HepG2 (cell line): ENCODE data around the gene SEBOX.

Experiments
- CBX1 ChIP-seq: IDR thresholded peaks from one replicate; pipeline ENCODE4 v1.6.1; 2016; ENCODE audit warnings: antibody characterized with exemption, low read depth
- CREM ChIP-seq, 2 experiments: sonication (generic) in 1 of 2; formaldehyde crosslinking in 1 of 2; IDR thresholded peaks; 2 replicates each; pipeline versions ENCODE4 v1.4.0 to v1.6.1; 2016 to 2020; ENCODE audit warnings: antibody characterized with exemption in 1 of 2, mild to moderate bottlenecking in 1 of 2, missing genetic modification reagents in 1 of 2
- CTCF ChIP-seq: sonication (generic); formaldehyde crosslinking; IDR thresholded peaks from 2 replicates; pipeline ENCODE4 v1.5.0; 2020; ENCODE audit warnings: mild to moderate bottlenecking, missing genetic modification reagents, moderate library complexity
- EP300 ChIP-seq, 3 experiments: sonication (generic) in 1 of 3; formaldehyde crosslinking in 1 of 3; IDR thresholded peaks; 2 replicates each; pipeline versions ENCODE4 v1.5.1 to v1.6.1; 2011 to 2020; ENCODE audit warnings: low read depth in 2 of 3, low read length in 2 of 3, borderline replicate concordance in 1 of 3, improper control_type of control experiment in 1 of 3, mild to moderate bottlenecking in 1 of 3, missing genetic modification reagents in 1 of 3, moderate library complexity in 1 of 3
- GATAD2A ChIP-seq: IDR thresholded peaks from 2 replicates; pipeline ENCODE4 v1.6.1; 2016
- HNF1A ChIP-seq, 2 experiments: sonication (generic) in 1 of 2; formaldehyde crosslinking in 1 of 2; IDR thresholded peaks; 2 replicates each; pipeline versions ENCODE4 v1.4.0 to v1.6.1; 2016 to 2020; ENCODE audit warnings: borderline replicate concordance in 1 of 2, low read depth in 1 of 2, mild to moderate bottlenecking in 1 of 2, missing genetic modification reagents in 1 of 2
- HNRNPLL ChIP-seq: fragments of 200-400 bp; formaldehyde crosslinking; IDR thresholded peaks from 2 replicates; pipeline ENCODE4 v1.6.1; 2017; ENCODE audit warnings: mild to moderate bottlenecking, low read depth, low read length; ENCODE audit not compliant: poor library complexity, severe bottlenecking
- SAFB2 ChIP-seq: sonication (generic); formaldehyde crosslinking; IDR thresholded peaks from 2 replicates; pipeline ENCODE4 v1.5.1; 2020; ENCODE audit warnings: missing genetic modification reagents, low read depth, mild to moderate bottlenecking, borderline replicate concordance
- UBTF ChIP-seq: sonication (generic); formaldehyde crosslinking; IDR thresholded peaks from 2 replicates; pipeline ENCODE4 v1.4.0; 2020; ENCODE audit warnings: mild to moderate bottlenecking, missing genetic modification reagents
- ZMYM2 ChIP-seq: sonication (generic); formaldehyde crosslinking; IDR thresholded peaks from 2 replicates; pipeline ENCODE4 v1.8.0; 2022; ENCODE audit warnings: mild to moderate bottlenecking, missing genetic modification reagents
- ZNF138 ChIP-seq: sonication (generic); formaldehyde crosslinking; IDR thresholded peaks from 2 replicates; pipeline ENCODE4 v1.5.0; 2020; ENCODE audit warnings: mild to moderate bottlenecking, low read depth, missing genetic modification reagents
- ZNF431 ChIP-seq: sonication (generic); formaldehyde crosslinking; IDR thresholded peaks from 2 replicates; pipeline ENCODE4 v1.9.0; 2022; ENCODE audit warnings: missing genetic modification reagents, low read depth, mild to moderate bottlenecking, borderline replicate concordance
- ZNF891 ChIP-seq: sonication (generic); formaldehyde crosslinking; IDR thresholded peaks from 2 replicates; pipeline ENCODE4 v1.5.0; 2020; ENCODE audit warnings: mild to moderate bottlenecking, missing genetic modification reagents
- ZZZ3 ChIP-seq: sonication (generic); formaldehyde crosslinking; IDR thresholded peaks from 2 replicates; pipeline ENCODE4 v1.4.0; 2020; ENCODE audit warnings: missing genetic modification reagents, mild to moderate bottlenecking, borderline replicate concordance

GRCh38 chr17:28364665-28365363, at the start of gene SEBOX:
- TF ChIP-seq ZNF891 (CRISPR knock-in tag) (no peak), CREM (IDR thresholded peaks at IDR 0.05) (no peak), CREM (CRISPR knock-in tag; IDR thresholded peaks at IDR 0.05) (no peak), UBTF (no peak), ZNF138 (CRISPR knock-in tag) (no peak), CTCF (CRISPR knock-in tag) (no peak), GATAD2A (no peak), HNRNPLL (no peak), ZNF431 (CRISPR knock-in tag) (no peak), SAFB2 (CRISPR knock-in tag) (no peak), ZMYM2 (CRISPR knock-in tag) (no peak), ZZZ3 (CRISPR knock-in tag) (no peak), HNF1A (IDR thresholded peaks at IDR 0.05; ENCODE audit: low read depth) (no peak), HNF1A (CRISPR knock-in tag; IDR thresholded peaks at IDR 0.05; ENCODE audit: borderline replicate concordance) (no peak), CBX1 (no peak), EP300 (IDR thresholded peaks at IDR 0.05; ENCODE audit: low read depth in 2 of 2, low read length in 2 of 2) (no peak), EP300 (CRISPR knock-in tag; IDR thresholded peaks at IDR 0.05; ENCODE audit: borderline replicate concordance) (no peak)
